Osteoblast (primary cell): ENCODE data around the gene KIAA1671. TPM values are rescaled to one million over a fixed set of nuclear protein-coding genes. Genes with fewer than 3 reads are reported as not detected.

Experiments
- DNase-seq: peaks from one replicate; pipeline ENCODE4 v3.0.0; 2011; ENCODE audit warnings: low spot score, mixed read lengths; ENCODE audit not compliant: insufficient read length; ENCODE audit errors: missing footprints
- H2AFZ ChIP-seq: 2 replicates; pipeline ENCODE4 v1.6.0; 2011; ENCODE audit warnings: mild to moderate bottlenecking, low read length
- H3K27ac ChIP-seq: 2 replicates; pipeline ENCODE4 v1.5.1; 2011; ENCODE audit warnings: mild to moderate bottlenecking, low read depth, low read length, moderate library complexity
- H3K27me3 ChIP-seq: 2 replicates; pipeline ENCODE4 v1.6.0; 2012; ENCODE audit warnings: mild to moderate bottlenecking, control low read depth, inconsistent platforms, low read length, moderate library complexity; ENCODE audit not compliant: insufficient read depth
- H3K36me3 ChIP-seq: 2 replicates; pipeline ENCODE4 v1.5.1; 2011; ENCODE audit warnings: mild to moderate bottlenecking, low read length, control low read depth, moderate library complexity; ENCODE audit not compliant: insufficient read depth
- H3K4me1 ChIP-seq: 2 replicates; pipeline ENCODE4 v1.5.1; 2011; ENCODE audit warnings: mild to moderate bottlenecking, low read length, control low read depth, moderate library complexity; ENCODE audit not compliant: insufficient read depth
- H3K4me2 ChIP-seq: 2 replicates; pipeline ENCODE4 v1.6.0; 2011; ENCODE audit warnings: mild to moderate bottlenecking, low read length; ENCODE audit not compliant: insufficient read depth
- H3K4me3 ChIP-seq: fragments of 200-600 bp; sonication (generic); 3 replicates; pipeline ENCODE4 v1.5.1; 2012; ENCODE audit warnings: mild to moderate bottlenecking, low read length, inconsistent platforms; ENCODE audit not compliant: insufficient read depth
- H3K79me2 ChIP-seq: 2 replicates; pipeline ENCODE4 v1.6.0; 2012; ENCODE audit warnings: mild to moderate bottlenecking, low read length, control low read depth, inconsistent platforms; ENCODE audit not compliant: insufficient read depth
- H3K9me3 ChIP-seq: 2 replicates; pipeline ENCODE4 v1.5.1; 2011; ENCODE audit warnings: low read depth, low read length, control low read depth
- H4K20me1 ChIP-seq: 2 replicates; pipeline ENCODE4 v1.6.0; 2012; ENCODE audit warnings: mild to moderate bottlenecking, low read length, control low read depth; ENCODE audit not compliant: insufficient read depth
- total RNA-seq: library from RNA; depleted of rRNA; stranded (reverse); fragments of >200 nt; gene quantifications from 2 replicates; pipeline ENCODE4 v1.2.3, GENCODE V29; 2012
- TF ChIP-seq, protein P1 (sequence below): IDR thresholded peaks from 2 replicates; pipeline ENCODE4 v1.5.1; 2011; ENCODE audit warnings: mild to moderate bottlenecking, low read depth, low read length, moderate library complexity; ENCODE audit errors: extremely low read depth

Gene KIAA1671
- total RNA-seq, 1 donor = 16.6 TPM

DNA sequence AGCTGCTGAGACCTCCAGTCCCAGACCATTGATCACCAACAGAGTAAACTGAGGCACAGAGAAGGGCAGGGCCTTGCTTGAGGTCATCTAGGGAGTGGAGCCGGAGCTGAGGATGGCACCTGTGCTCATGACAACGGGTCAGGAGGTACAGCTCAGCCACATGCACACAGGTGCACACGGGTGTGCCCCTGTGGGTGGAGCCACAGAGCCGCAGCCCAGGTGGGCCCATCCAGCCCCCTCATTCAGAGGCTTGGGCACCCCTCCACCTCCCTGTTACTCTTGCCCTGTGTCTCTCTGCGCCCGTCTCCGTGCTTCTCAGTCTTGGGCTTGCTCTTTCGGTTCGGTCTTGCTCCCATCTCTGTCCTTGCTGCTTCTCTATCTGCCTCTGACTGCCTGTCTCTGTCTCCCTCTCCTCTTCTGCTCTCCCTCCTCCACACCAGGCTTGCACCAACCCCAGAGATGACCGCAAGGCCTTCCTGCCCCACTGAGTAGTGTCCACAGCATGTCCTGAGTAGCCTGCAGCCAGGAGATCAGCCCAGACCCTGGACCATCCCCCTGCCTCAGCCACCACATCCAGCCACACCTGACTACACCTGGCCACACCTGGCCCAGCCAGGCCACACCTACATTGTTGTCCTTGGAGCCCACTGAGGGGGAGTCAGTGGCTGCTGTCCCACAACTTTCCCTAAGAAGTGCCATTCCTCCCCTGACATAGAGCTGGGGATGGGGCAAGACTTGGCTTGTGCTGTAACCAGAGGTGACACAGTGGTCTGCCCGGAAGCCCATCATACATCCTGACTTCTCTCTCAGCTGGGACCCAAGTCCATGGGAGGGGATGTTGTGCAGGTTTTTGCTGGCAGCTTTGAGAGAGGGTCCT, 207.8 kb downstream of the KIAA1671 start:
- peaks cover 8% of the 10 kb centered on the region for H3K4me1 ChIP-seq
- TF ChIP-seq, protein P1, sequence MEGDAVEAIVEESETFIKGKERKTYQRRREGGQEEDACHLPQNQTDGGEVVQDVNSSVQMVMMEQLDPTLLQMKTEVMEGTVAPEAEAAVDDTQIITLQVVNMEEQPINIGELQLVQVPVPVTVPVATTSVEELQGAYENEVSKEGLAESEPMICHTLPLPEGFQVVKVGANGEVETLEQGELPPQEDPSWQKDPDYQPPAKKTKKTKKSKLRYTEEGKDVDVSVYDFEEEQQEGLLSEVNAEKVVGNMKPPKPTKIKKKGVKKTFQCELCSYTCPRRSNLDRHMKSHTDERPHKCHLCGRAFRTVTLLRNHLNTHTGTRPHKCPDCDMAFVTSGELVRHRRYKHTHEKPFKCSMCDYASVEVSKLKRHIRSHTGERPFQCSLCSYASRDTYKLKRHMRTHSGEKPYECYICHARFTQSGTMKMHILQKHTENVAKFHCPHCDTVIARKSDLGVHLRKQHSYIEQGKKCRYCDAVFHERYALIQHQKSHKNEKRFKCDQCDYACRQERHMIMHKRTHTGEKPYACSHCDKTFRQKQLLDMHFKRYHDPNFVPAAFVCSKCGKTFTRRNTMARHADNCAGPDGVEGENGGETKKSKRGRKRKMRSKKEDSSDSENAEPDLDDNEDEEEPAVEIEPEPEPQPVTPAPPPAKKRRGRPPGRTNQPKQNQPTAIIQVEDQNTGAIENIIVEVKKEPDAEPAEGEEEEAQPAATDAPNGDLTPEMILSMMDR = no peak
- peaks cover 2% of the 10 kb centered on the region for H3K79me2 ChIP-seq
- H4K20me1 ChIP-seq = peaks cover 33% of the 10 kb centered on the region
- DNase-seq = no peak
- H3K36me3 ChIP-seq = no peaks in the 10 kb centered on the region
- no peak overlapping the region for H2AFZ ChIP-seq
- no peaks in the 10 kb centered on the region for H3K9me3 ChIP-seq
- no peak overlapping the region for H3K27ac ChIP-seq
- no peak overlapping the region for H3K4me2 ChIP-seq
- no peaks in the 10 kb centered on the region for H3K27me3 ChIP-seq
- H3K4me3 ChIP-seq = no peak overlapping the region

DNA sequence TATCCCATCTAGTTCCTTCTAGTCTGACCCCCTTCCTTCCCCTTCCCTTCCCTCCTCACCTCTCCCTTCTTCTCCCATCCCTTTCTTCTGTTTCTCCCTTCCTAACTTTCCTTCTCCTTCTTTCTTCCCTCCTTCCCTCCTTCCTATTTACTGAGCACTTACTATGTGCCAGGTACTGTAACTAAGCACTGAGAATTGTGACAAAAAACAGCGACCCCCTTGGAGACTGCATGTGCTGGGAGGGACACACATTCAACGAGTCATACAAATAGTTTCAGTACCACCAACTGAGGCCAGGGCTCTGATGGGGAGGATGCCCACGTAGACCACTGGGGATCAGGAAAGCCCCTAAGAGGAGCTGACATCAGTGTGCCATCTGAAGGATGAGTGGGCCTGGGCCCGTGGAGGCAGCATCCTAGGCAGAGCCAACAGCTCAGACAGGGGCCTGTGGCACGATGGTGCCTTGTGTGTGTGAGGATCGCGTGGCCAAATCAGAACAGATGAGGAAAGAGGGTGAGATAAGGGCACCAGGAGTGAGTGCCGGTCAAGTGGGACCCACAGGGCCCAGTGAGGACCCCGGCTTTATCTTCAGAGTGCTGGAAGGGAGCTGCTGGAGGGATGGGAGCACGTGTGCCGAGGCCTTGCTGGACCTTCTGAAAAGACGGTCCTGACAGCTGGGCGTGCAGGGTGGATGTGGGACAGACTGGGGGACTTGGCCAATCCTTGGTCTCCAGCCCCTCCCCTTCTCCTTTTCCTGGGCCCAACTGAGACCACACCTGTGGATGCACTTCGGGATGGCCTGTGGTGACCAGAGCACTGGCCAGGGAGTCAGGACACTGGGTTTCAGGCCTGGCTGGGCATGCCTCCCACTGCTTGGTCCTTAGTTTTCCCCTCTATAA, 208.8 kb downstream of the KIAA1671 start:
- no peak overlapping the region for H2AFZ ChIP-seq
- peaks cover 8% of the 10 kb centered on the region for H3K4me1 ChIP-seq
- H4K20me1 ChIP-seq = peaks cover 33% of the 10 kb centered on the region
- H3K36me3 ChIP-seq = no peaks in the 10 kb centered on the region
- H3K9me3 ChIP-seq = no peaks in the 10 kb centered on the region
- no peak overlapping the region for H3K27ac ChIP-seq
- H3K79me2 ChIP-seq = no peaks in the 10 kb centered on the region
- H3K27me3 ChIP-seq = no peaks in the 10 kb centered on the region
- no peak for DNase-seq
- no peak overlapping the region for H3K4me3 ChIP-seq
- TF ChIP-seq, protein P1 = no peak
- no peak overlapping the region for H3K4me2 ChIP-seq

DNA sequence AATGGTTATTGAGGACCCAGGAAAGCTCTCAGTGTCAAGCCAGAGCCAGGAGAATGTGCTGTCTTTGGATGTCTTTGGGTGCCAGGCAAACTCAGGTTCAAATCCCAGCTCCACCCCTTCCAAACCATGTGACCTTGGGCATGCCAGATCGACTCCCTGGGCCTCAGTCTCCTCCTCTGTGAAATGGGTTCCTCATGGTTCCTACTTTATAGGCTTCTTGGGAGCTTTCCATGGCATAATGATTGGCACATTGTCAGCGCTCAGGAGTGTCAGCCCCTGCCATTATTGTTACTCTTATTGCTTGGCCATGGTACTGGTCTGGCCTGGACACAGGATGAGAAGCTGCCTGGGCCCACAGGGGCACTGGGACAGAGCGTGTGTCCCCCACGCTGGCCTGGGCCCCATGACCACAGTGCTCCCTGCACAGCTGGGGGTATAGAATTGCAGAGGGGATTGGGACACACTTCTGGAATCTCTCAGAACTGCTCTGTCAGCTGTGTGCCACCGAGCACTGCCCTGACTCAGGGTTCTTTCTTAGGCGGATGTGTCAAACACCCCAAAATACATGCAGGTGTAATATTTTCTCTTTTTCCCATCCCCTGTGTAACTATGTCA, 209.5 kb downstream of the KIAA1671 start:
- H2AFZ ChIP-seq = no peak overlapping the region
- H3K27me3 ChIP-seq = no peaks in the 10 kb centered on the region
- no peaks in the 10 kb centered on the region for H3K9me3 ChIP-seq
- TF ChIP-seq, protein P1 = no peak
- peaks cover 29% of the 10 kb centered on the region for H4K20me1 ChIP-seq
- H3K4me2 ChIP-seq = no peak overlapping the region
- no peak overlapping the region for H3K4me3 ChIP-seq
- H3K4me1 ChIP-seq = peaks cover 8% of the 10 kb centered on the region
- no peak overlapping the region for H3K27ac ChIP-seq
- H3K79me2 ChIP-seq = no peaks in the 10 kb centered on the region
- H3K36me3 ChIP-seq = no peaks in the 10 kb centered on the region
- DNase-seq = no peak
